ENCODE results near the gene EAPP.
"Not testable (repeated sequence)": the region's sequence is repeated elsewhere in the genome, so short reads cannot be mapped to it uniquely, and the experiment has no call there.

DNA sequence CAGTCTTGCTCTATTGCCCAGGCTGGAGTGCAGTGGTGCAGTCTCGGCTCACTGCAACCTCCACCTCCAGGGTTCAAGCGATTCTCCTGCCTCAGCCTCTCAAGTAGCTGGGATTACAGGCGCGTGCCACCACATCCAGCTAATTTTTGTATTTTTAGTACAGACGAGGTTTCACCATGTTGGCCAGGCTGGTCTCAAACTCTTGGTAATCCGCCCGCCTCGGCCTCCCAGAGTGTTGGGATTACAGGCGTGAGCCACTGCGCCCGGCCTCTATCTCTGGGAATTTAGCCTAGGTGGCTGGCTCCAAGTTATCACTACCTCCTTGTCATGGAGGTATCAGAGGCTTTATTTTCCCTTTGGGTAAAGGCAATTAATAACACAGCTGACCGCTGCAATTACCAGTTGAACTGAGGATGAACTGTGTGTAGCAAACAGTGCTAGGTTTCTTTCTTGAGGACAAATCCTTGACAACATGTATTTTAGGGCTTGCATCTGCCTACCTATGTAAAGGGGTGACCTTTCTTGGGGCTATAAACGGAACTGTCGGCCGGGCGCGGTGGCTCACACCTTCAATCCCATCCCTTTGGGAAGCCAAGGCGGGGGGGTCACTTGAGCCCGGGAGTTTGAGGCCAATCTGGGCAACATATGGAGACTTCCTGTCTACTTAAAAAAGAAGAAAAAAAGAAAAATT is 9.9 kb upstream of the EAPP start:
- not testable (repeated sequence) for TF ChIP-seq POLR2A (IDR thresholded peaks at IDR 0.05)
- TF ChIP-seq, protein P1, sequence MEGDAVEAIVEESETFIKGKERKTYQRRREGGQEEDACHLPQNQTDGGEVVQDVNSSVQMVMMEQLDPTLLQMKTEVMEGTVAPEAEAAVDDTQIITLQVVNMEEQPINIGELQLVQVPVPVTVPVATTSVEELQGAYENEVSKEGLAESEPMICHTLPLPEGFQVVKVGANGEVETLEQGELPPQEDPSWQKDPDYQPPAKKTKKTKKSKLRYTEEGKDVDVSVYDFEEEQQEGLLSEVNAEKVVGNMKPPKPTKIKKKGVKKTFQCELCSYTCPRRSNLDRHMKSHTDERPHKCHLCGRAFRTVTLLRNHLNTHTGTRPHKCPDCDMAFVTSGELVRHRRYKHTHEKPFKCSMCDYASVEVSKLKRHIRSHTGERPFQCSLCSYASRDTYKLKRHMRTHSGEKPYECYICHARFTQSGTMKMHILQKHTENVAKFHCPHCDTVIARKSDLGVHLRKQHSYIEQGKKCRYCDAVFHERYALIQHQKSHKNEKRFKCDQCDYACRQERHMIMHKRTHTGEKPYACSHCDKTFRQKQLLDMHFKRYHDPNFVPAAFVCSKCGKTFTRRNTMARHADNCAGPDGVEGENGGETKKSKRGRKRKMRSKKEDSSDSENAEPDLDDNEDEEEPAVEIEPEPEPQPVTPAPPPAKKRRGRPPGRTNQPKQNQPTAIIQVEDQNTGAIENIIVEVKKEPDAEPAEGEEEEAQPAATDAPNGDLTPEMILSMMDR (IDR thresholded peaks at IDR 0.05): not testable (repeated sequence)
